HG03060 (cell line): ENCODE data around the gene NGFR.

Source experiments
- ATAC-seq: cut with Tn5 transposase; IDR thresholded peaks from one replicate; pipeline ENCODE4 v1.9.1; 2021; ENCODE audit warnings: low read depth, moderate number of reproducible peaks; ENCODE audit not compliant: unreplicated experiment

The NGFR gene

GRCh38 chr17:49469831-49470810 lies 25.0 kb upstream of the NGFR start:
- ATAC-seq = no peak

GRCh38 chr17:49471089-49471683 lies 23.9 kb upstream of the NGFR start:
- no peak for ATAC-seq

GRCh38 chr17:49471769-49472168 lies 23.3 kb upstream of the NGFR start:
- no peak for ATAC-seq

GRCh38 chr17:49472527-49472926 lies 22.6 kb upstream of the NGFR start:
- no peak for ATAC-seq

- ATAC-seq = no peak
Measured at GRCh38 chr17:49473900-49474751, 21.0 kb upstream of the NGFR start.

GRCh38 chr17:49477709-49478108 lies 17.4 kb upstream of the NGFR start:
- ATAC-seq = no peak

- ATAC-seq = no peak
Measured at GRCh38 chr17:49480836-49481615, 14.1 kb upstream of the NGFR start.

GRCh38 chr17:49482144-49482817 lies 12.8 kb upstream of the NGFR start:
- no peak for ATAC-seq

- ATAC-seq = no peak
Measured at GRCh38 chr17:49483599-49484509, 11.2 kb upstream of the NGFR start.

GRCh38 chr17:49484588-49484987 lies 10.5 kb upstream of the NGFR start:
- ATAC-seq = no peak

GRCh38 chr17:49486012-49486641 lies 9.0 kb upstream of the NGFR start:
- ATAC-seq = no peak

GRCh38 chr17:49487183-49487582 lies 7.9 kb upstream of the NGFR start:
- ATAC-seq = no peak

- no peak for ATAC-seq
Measured at GRCh38 chr17:49488612-49489011, 6.5 kb upstream of the NGFR start.

- no peak for ATAC-seq
Measured at GRCh38 chr17:49489348-49489747, 5.7 kb upstream of the NGFR start.

- no peak for ATAC-seq
Measured at GRCh38 chr17:49490276-49490675, 4.8 kb upstream of the NGFR start.

GRCh38 chr17:49491192-49491769 lies 3.8 kb upstream of the NGFR start:
- ATAC-seq = no peak

- ATAC-seq = no peak
Measured at GRCh38 chr17:49494399-49494985, 601 bp upstream of the NGFR start.

GRCh38 chr17:49495842-49496182 lies 719 bp downstream of the NGFR start:
- no peak for ATAC-seq
